ENCODE results near the gene PLEKHA5. TPM values are rescaled to one million over a fixed set of nuclear protein-coding genes. Genes with fewer than 3 reads are reported as not detected.

The PLEKHA5 gene
- total and polyA plus RNA-seq, 2 of the 4 experiments (the other 2 are of a cell fraction): 5.3 to 12.2 TPM

- intact Hi-C loops (cut with micrococcal nuclease): loop anchor here (5.0 kb wide), 1 partner anchor 43 kb away; no protein-coding TSS in a partner anchor
- no peak overlapping the region for H2AK9ac ChIP-seq (replicated peaks; ENCODE audit: low read depth, low read length, poor library complexity)
- ChIA-PET CTCF (no interaction called here), POLR2A (ENCODE audit: unreplicated experiment) (no interaction called here)
- TF ChIP-seq RAD21 (IDR thresholded peaks at IDR 0.05; ENCODE audit: low read length) (no peak), MAFK (IDR thresholded peaks at IDR 0.05; ENCODE audit: low read depth, low read length) (no peak), SMC3 (IDR thresholded peaks at IDR 0.05; ENCODE audit: low read depth, low read length) (no peak), FOS (IDR thresholded peaks at IDR 0.05; ENCODE audit: low read depth, low read length) (no peak), BHLHE40 (IDR thresholded peaks at IDR 0.05; ENCODE audit: low read depth, low read length) (no peak), USF2 (IDR thresholded peaks at IDR 0.05; ENCODE audit: low read depth, low read length) (no peak), POLR2A (IDR thresholded peaks at IDR 0.05; ENCODE audit: low read depth, low read length) (no peak), CEBPB (IDR thresholded peaks at IDR 0.05; ENCODE audit: low read depth, low read length) (no peak), NFE2L2 (IDR thresholded peaks at IDR 0.05; ENCODE audit: low read depth, low read length) (no peak), MAZ (IDR thresholded peaks at IDR 0.05; ENCODE audit: borderline replicate concordance, low read depth, low read length) (no peak), RCOR1 (IDR thresholded peaks at IDR 0.05; ENCODE audit: insufficient replicate concordance, low read length) (no peak), CHD1 (IDR thresholded peaks at IDR 0.05; ENCODE audit: low read depth, low read length) (no peak), MXI1 (IDR thresholded peaks at IDR 0.05; ENCODE audit: borderline replicate concordance, low read depth, low read length) (no peak), RFX5 (IDR thresholded peaks at IDR 0.05; ENCODE audit: low read depth, low read length) (no peak), ELK1 (IDR thresholded peaks at IDR 0.05; ENCODE audit: borderline replicate concordance, low read depth, low read length) (no peak), CTCF (conservative IDR thresholded peaks at IDR 0.05; ENCODE audit: low read depth, low read length) (no peak)
- H4K5ac ChIP-seq (ENCODE audit: low read depth, low read length): no peak overlapping the region
- no peak overlapping the region for H3K23ac ChIP-seq (ENCODE audit: low read depth, low read length)
- no peak for DNase-seq
- dilution Hi-C loops (cut with HindIII; ENCODE audit: low sequenced_read_pairs, unreplicated experiment): no loop called here
- peaks cover 14% of the 10 kb centered on the region for H3K4me1 ChIP-seq (ENCODE audit: control insufficient read depth, insufficient read depth, low read length)
- H3K9ac ChIP-seq (ENCODE audit: low read depth, low read length): no peak overlapping the region
- H2BK20ac ChIP-seq (ENCODE audit: low read depth, low read length): no peak overlapping the region
- no peak overlapping the region for H3K4me2 ChIP-seq (ENCODE audit: low read depth, low read length)
- peaks cover 3% of the 10 kb centered on the region; the same call in 1 of the 2 replicates for H4K20me1 ChIP-seq (ENCODE audit: insufficient read depth, low read length)
- no peak overlapping the region for H4K8ac ChIP-seq (ENCODE audit: low read depth in 2 of 2, low read length in 2 of 2)
- H2BK15ac ChIP-seq (ENCODE audit: low read depth, low read length): no peak overlapping the region
- no peak overlapping the region for H3K56ac ChIP-seq (ENCODE audit: extremely low read depth, insufficient read depth, low read length)
- H3K79me1 ChIP-seq (ENCODE audit: low read depth in 1 of 2, low read length in 2 of 2): peaks cover 23 to 29% of the 10 kb centered on the region in 2 experiments
- H3K9me1 ChIP-seq (ENCODE audit: insufficient read depth, low read length): peaks cover 8% of the 10 kb centered on the region
- 0 out of 2 replicates have a peak overlapping the region, but pooled peaks have one; percentile 63 for H2AK5ac ChIP-seq (ENCODE audit: low read depth, low read length)
- H3K14ac ChIP-seq (replicated peaks; ENCODE audit: low read depth, low read length): no peak overlapping the region
- in situ Hi-C loops (cut with MboI; ENCODE audit: low sequenced_read_pairs): no loop called here
- no peak for ATAC-seq (ENCODE audit: low read depth)
- H2AFZ ChIP-seq (replicated peaks; ENCODE audit: low read length, poor library complexity): no peak overlapping the region
- WGBS, 2 experiments (ENCODE audit: extremely low coverage in 2 of 2, insufficient read length in 1 of 2): 100% methylated on average over 1 of the region's 3 CpGs; no CpG with 5 or more reads in 1 of the 2 experiments
- H2BK5ac ChIP-seq (ENCODE audit: low read depth, low read length, poor library complexity, severe bottlenecking): no peak overlapping the region
- BruUV-seq (replicated peaks): no TSS peak
- no peaks in the 10 kb centered on the region for H3K9me3 ChIP-seq (ENCODE audit: control insufficient read depth, insufficient read depth, low read length)
- H3K27me3 ChIP-seq (ENCODE audit: control insufficient read depth, insufficient read depth, low read length): no peaks in the 10 kb centered on the region
- H3K4ac ChIP-seq (ENCODE audit: low read depth, low read length): no peak overlapping the region
- no peak overlapping the region for H3K4me3 ChIP-seq (ENCODE audit: insufficient read depth, low read depth, low read length)
- H3K36me3 ChIP-seq (ENCODE audit: control insufficient read depth, insufficient read depth, low read length): 0 out of 2 replicates have a peak, but pooled peaks cover 2% of the 10 kb centered on the region
- no peak overlapping the region for H2BK120ac ChIP-seq (ENCODE audit: low read depth, low read length)
- peak overlapping the region; percentile 24; the same call in 1 of the 2 replicates for H3K18ac ChIP-seq (ENCODE audit: low read depth, low read length)
- no peak overlapping the region for H3K27ac ChIP-seq (ENCODE audit: insufficient read depth, low read length)
- no peak overlapping the region for H4K91ac ChIP-seq (ENCODE audit: insufficient read depth, low read depth, low read length)
These were observed 95.2 kb downstream of the PLEKHA5 start for GRCh38 chr12:19224746-19225145.

Data from IMR-90 (cell line).